Measurements from ENCODE around the gene ATP8B4.

Gene ATP8B4

DNA sequence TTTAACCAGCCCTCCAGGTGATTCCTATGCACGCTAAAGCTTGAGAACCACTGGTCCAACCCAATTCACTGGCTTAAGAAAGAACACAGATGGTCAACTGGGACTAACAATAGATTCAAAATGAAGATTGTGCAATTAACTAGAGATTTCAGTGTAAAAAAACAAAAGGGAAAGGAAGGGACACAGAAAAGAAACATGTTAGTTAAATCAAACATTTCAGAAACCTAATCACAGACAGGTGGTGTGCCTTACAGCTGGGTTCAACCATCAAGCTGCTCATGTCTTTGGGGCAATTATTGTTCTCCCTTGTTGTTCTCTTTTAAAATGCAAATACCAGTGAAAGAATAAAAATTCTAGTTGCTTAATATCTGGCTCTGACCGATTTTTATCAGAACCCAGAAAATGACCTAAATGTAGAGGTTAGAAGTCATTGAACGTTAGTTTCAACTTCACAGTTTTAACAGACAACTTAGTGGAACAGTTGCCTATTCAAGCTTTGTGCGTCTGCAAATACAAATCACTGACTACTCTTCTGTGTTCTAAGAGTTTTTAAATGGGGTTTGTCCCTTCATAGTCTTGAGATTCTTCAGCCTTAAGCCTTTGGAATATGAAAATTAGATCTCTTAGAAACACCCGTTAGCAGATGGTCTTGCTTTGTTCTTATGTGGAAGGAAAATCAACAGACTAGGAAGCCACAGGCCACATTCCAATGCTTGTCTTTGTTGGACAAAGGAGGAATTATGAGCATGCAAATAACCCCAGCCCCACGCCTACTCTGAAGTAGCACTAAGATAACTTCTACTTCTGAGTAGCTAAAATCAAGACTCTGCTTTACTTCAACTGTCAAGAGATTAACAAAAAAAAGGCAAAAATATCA lies 223.4 kb downstream of the ATP8B4 start:
- H3K4me3 ChIP-seq (ENCODE audit: low read length): no peak overlapping the region
- no peak for TF ChIP-seq ZNF274 (IDR thresholded peaks at IDR 0.05; ENCODE audit: low read depth, low read length)

DNA sequence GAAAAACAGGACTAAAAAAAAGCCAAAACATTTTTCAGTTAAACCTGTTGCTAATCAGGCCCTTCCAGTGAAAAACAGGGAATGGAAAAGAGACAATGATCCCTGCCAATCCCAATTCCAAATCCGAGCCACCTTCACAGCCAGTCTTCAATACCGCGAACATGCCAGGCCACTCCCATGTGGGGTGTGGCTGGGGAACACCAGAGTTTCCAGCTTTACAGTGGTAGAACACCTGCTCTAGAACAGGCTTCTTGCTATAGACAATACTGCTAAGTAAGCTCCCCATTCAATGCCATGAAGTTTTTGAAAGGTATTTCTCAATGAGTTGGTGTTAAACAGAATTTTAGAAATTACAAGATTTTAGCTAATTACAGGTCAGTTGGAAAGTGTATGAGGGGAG lies 228.3 kb downstream of the ATP8B4 start:
- no peak for TF ChIP-seq ZNF274 (IDR thresholded peaks at IDR 0.05; ENCODE audit: low read depth, low read length)
- no peak overlapping the region for H3K4me3 ChIP-seq (ENCODE audit: low read length)

- H3K4me3 ChIP-seq (ENCODE audit: low read length): no peak overlapping the region
- no peak for TF ChIP-seq ZNF274 (IDR thresholded peaks at IDR 0.05; ENCODE audit: low read depth, low read length)
These were observed 229.5 kb downstream of the ATP8B4 start for GRCh38 chr15:49889536-49889935.

- TF ChIP-seq ZNF274 (IDR thresholded peaks at IDR 0.05; ENCODE audit: low read depth, low read length): no peak
- no peak overlapping the region for H3K4me3 ChIP-seq (ENCODE audit: low read length)
These were observed 230.3 kb downstream of the ATP8B4 start for GRCh38 chr15:49888734-49889133.

GRCh38 chr15:49888323-49888693 lies 230.7 kb downstream of the ATP8B4 start:
- no peak overlapping the region for H3K4me3 ChIP-seq (ENCODE audit: low read length)
- TF ChIP-seq ZNF274 (IDR thresholded peaks at IDR 0.05; ENCODE audit: low read depth, low read length): no peak

DNA sequence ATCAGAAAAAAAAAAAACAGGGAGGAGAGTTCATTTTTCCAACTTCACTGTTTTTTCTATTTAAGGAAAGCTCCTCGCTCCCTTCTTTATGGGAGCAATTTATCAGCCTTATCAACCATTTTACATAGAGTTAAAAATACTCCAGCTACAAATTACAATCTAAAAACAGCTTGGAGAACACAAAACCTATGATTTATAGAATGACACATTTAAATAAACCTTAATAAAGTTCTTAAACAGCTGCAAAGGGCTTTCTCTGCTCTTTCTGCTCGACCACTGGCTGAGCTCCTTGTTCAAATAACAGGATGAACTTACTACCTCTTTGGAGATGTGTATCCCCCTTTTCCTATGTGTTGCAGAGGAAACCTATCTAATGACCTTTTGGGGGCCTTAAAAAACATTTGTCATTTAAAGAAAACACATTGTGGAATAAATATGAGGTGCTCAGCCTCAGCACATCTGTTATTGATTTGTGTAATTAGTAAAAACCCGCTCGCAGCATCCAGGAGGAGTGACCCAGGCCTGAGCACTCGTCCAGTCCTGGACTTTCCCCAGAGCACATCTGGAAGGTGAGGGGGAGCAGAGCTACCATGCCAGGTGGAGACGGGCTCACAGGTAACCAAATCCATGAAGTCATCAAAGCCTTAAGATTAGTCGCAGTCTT lies 231.2 kb downstream of the ATP8B4 start:
- TF ChIP-seq ZNF274 (IDR thresholded peaks at IDR 0.05; ENCODE audit: low read depth, low read length): no peak

DNA sequence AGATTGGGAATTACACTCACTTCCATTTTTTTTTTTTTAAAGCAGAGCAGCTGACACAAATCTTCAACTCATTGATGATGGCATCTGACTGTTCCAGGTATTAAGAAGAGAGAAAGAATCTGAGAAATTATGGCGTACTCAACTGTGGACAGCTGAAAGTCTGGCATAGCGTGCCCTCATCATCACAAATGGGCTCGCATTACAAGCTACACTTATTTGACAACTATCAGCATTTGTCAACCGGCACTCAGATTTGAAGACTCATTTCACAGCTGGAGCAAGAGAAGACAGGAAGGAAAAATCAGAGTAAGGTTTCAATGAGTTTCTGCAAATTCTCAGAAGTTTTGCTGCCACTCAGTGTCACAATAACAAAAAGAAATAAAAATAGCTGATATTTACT lies 235.9 kb downstream of the ATP8B4 start:
- TF ChIP-seq ZNF274 (IDR thresholded peaks at IDR 0.05; ENCODE audit: low read depth, low read length): no peak

More for the DNA sequence above, 231.2 kb downstream of the ATP8B4 start:
- no peak overlapping the region for H3K4me3 ChIP-seq (ENCODE audit: low read length)

GRCh38 chr15:49881866-49882265 lies 237.2 kb downstream of the ATP8B4 start:
- TF ChIP-seq ZNF274 (IDR thresholded peaks at IDR 0.05; ENCODE audit: low read depth, low read length): no peak
- no peak overlapping the region for H3K4me3 ChIP-seq (ENCODE audit: low read length)

More for the DNA sequence above, 235.9 kb downstream of the ATP8B4 start:
- H3K4me3 ChIP-seq (ENCODE audit: low read length): no peak overlapping the region

DNA sequence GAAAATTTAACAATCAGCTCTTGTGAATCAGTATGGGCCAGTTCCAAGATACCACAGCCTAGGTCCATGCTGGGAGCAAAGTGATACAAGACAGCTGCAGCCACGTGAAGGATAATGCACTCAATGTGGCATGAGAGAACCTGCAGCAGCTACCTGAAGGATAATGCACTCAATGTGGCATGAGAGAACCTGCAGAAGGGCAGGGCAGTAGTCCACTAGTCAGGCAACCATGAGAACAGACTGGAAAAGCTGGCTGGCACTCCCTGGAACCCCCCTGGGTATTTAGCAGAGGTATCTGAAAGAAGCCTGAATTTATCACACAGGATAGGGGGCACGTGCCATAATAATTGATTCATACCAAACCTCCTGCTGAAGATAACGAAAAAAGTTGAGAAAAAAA lies 237.6 kb downstream of the ATP8B4 start:
- H3K4me3 ChIP-seq (ENCODE audit: low read length): no peak overlapping the region
- TF ChIP-seq ZNF274 (IDR thresholded peaks at IDR 0.05; ENCODE audit: low read depth, low read length): no peak

GRCh38 chr15:49877873-49878521 lies 241.0 kb downstream of the ATP8B4 start:
- no peak overlapping the region for H3K4me3 ChIP-seq (ENCODE audit: low read length)
- no peak for TF ChIP-seq ZNF274 (IDR thresholded peaks at IDR 0.05; ENCODE audit: low read depth, low read length)

DNA sequence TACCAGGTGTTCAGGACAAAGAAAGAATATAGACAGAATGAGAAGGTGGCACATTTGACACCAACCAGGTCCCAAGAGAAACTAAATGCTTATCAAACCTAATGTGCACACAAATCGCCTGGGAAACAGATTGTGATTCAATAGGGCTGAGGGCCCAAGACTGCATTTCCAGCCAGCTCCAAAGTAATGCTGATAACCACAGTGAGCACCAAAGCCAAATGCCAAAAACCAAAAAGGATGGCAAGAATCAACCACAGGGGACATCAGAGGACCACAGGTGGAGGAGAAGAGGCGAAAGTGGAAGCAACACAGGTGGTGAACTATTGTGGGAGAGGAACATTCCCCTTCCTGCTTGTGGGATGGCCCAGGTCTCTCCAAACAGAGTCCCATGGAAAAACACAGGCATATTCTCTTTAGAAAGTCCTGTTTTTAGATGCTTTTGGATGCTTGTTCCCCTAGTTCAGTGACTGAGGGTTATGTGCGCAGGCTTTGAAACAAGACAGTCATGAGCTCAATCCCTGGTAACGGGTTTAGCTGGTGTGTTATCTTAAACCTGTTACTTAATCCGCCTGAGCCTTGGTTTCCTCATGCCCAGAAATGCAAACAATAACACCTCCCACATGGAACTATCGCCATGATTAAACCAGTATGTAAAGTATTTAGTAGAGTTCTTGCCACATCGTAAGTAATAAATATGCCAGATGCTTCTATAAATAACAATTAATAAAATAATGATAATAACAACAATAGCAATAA lies 241.7 kb downstream of the ATP8B4 start:
- TF ChIP-seq ZNF274 (IDR thresholded peaks at IDR 0.05; ENCODE audit: low read depth, low read length): no peak
- no peak overlapping the region for H3K4me3 ChIP-seq (ENCODE audit: low read length)

DNA sequence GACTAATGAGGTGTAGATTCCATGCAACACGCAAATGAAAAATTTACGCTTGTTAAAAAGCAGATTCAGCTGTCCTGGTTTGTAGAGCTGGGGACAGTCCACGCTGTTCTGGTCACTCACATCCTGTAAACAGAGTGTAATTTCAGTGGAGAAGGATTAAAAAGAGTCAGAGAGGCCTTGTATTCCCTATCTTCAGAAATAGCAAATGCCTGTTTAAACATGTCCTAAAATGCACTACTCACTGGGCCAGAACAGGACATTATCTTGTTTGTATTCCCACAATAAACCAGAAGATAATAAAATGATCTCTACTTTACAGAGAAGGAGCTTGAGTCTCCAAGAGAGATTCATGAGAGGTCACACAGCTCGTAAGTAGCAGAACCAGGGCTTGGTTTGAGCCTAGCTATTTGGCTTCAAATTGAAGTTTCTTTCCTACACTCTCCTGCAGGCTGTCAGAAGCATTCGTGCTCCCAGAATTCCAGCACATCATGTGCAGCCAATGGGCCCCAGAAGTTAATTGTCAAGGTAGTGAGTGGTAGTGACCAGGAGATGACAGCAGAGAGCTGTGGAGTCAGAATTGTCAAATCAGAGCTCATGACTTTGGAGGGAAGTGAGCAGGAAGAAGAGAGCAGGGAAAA lies 242.5 kb downstream of the ATP8B4 start:
- TF ChIP-seq ZNF274 (IDR thresholded peaks at IDR 0.05; ENCODE audit: low read depth, low read length): no peak
- H3K4me3 ChIP-seq (ENCODE audit: low read length): no peak overlapping the region

DNA sequence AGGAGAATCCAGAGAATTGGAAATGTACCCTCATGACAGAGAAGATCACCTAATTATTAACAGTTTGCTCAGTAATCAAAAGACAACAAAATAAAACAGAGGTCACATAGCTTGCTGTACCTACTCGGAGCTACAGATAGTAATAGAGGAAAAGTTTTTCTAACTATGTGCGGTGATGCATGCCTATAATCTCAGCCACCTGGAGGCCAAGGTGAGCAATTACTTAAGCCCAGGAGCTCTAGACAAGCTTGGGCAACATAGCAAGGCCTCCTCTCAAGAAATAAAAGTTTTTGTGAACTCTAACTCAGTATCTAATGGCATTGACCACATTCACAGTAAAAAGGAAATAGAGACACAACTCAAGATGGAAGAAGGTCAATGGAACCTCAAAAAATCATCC lies 243.6 kb downstream of the ATP8B4 start:
- no peak overlapping the region for H3K4me3 ChIP-seq (ENCODE audit: low read length)
- no peak for TF ChIP-seq ZNF274 (IDR thresholded peaks at IDR 0.05; ENCODE audit: low read depth, low read length)

DNA sequence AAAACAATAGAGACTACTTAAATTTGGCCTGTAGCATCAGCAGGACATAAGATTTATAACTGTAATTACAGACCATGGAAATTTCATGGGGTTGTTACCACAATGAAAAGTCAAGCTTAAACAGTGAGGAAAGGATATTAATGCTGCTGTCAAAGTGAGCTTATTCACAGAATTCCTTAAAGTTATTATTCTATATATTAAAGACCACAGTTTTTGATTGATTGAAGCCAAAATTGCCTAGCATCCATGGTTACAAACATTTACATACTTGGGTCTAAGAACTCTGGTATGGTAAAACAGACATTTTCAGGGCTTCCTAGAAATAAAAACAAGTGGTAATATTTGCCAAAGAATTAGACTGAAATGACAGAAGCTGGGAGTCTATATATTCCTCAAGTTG lies 248.6 kb downstream of the ATP8B4 start:
- no peak for TF ChIP-seq ZNF274 (IDR thresholded peaks at IDR 0.05; ENCODE audit: low read depth, low read length)
- H3K4me3 ChIP-seq (ENCODE audit: low read length): no peak overlapping the region
